Mononuclear cell (primary cell): ENCODE measurements around the gene DAZAP1. TPM values are rescaled to one million over a fixed set of nuclear protein-coding genes. Genes with fewer than 3 reads are reported as not detected.

Source experiments
- H3K27me3 ChIP-seq: 2 replicates; pipeline ENCODE4 v1.6.0; 2011; ENCODE audit warnings: low read length, control low read depth; ENCODE audit not compliant: insufficient read depth
- H3K4me1 ChIP-seq: 2 replicates; pipeline ENCODE4 v1.5.1; 2011; ENCODE audit warnings: mild to moderate bottlenecking, low read length, control low read depth; ENCODE audit not compliant: insufficient read depth
- H3K4me3 ChIP-seq: 2 replicates; pipeline ENCODE4 v1.5.1; 2011; ENCODE audit warnings: mild to moderate bottlenecking, low read length, moderate library complexity
- H3K9me3 ChIP-seq: 2 replicates; pipeline ENCODE4 v1.5.1; 2011; ENCODE audit warnings: low read depth, mild to moderate bottlenecking, control low read depth, low read length
- total RNA-seq: library from RNA; depleted of rRNA; stranded (reverse); fragments of >200 nt; gene quantifications from one replicate; pipeline ENCODE4 v1.2.3, GENCODE V29; 2012

DAZAP1 gene
- total RNA-seq, 1 donor = 63.0 TPM

DNA sequence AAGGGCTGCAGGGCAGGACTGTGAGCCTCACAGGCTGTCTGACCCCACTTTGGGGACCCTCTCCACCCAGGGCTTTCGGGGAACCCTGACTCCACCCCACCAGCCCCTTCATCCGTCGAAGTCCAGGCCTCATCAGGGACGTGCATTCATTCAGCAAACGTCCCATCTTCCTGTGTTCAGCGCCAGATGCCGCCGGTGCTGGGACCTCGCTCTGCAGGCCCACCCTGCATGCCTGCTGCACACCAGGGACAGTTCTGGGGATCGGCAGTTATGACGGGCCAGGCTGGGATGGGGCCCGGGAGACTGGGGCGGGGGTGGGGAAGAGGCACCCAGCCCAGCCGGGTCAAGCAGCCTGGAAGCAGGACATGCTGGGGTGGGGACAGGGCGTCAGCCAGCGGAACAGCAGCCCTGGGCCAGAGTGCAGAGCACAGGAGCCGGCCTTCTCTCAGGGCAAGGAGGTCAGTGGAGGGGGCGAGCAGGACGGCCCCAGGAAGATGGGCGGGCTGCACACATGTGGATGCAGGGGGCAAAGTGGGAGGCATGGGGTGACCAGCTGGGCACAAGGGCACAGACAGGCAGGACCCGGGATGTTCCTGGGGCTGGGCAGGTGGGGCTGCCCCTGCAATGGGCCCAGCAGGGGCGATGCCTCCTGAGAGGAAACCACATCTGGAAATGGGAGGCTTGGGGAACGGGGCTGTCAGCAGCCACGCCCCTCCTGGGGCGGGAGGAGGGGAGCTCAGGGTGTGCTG lies 11.2 kb upstream of the DAZAP1 start:
- Histone ChIP-seq H3K4me1 (peaks cover 7% of the 10 kb centered on the region), H3K9me3 (no peaks in the 10 kb centered on the region), H3K4me3 (no peak overlapping the region), H3K27me3 (no peaks in the 10 kb centered on the region)

DNA sequence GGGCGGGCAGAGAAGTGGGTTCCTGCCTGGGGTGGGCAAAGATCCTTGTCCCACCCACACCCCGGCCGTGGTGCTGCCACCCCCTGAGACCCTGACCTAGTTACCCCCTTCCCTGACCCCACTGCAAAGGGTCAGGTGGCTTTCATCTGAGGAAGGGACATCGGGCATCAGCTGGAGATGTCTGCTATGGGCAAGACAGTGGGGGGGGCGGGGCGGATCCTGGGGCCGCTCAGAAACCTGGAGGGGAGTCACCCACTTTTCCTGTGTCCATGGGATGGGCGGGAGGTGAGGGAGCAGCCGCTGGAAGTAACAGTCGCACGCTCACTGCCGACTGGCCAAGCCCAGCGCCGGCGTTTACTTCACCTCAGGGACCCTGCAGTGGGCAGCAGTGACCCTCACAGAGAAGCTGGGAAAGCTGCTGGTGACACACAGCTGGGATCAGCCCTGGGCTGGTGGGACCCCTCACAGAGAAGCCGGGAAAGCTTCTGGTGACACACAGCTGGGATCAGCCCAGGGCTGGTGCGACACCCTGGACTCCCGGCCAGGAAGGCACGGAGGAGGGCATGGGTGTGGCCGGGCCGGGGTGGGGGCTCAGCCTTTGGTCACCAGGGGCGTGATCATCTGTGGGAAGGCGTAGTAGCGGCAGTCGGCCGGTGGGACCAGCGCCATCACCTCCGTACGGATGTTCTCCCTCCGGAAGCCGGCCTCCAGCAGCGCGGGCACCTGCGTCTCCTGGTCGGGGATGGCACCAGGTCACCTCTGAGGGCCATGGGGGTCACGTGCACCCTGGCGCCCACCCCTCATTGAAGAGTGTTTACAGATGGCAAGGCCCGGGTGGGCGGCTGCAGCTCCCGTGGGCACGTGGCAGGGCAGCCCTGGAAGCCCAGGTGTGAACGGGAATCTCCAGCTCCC lies 10.4 kb upstream of the DAZAP1 start:
- peaks cover 2% of the 10 kb centered on the region for H3K27me3 ChIP-seq
- no peaks in the 10 kb centered on the region for H3K9me3 ChIP-seq
- no peak overlapping the region for H3K4me3 ChIP-seq
- peaks cover 13% of the 10 kb centered on the region for H3K4me1 ChIP-seq

- Histone ChIP-seq H3K9me3 (no peaks in the 10 kb centered on the region), H3K4me3 (no peak overlapping the region), H3K4me1 (peaks cover 21% of the 10 kb centered on the region), H3K27me3 (peaks cover 9% of the 10 kb centered on the region)
Measured at GRCh38 chr19:1397838-1398237, 9.5 kb upstream of the DAZAP1 start.

- peaks cover 22% of the 10 kb centered on the region for H3K4me1 ChIP-seq
- H3K27me3 ChIP-seq = peaks cover 9% of the 10 kb centered on the region
- no peaks in the 10 kb centered on the region for H3K9me3 ChIP-seq
- no peak overlapping the region for H3K4me3 ChIP-seq
Measured at GRCh38 chr19:1399079-1399478, 8.3 kb upstream of the DAZAP1 start.

DNA sequence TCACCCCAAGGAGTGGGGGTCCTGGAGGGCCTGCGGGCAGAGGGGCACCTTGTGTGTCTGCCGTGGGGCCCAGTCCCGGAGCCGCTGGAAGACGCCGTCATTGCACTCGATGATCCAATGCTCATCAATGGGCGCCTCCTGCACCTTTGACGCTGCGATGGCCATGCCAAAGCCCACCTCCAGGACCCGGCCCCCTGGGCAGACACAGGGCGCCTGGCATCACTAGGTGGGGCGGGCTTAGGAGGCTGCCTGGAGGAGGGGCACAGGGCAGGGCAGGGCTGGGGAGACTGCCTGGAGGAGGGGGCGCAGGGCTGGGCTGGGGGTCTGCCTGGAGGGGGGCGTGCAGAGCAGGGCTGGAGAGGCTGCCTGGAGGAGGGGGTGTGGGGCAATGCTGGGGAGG lies 7.6 kb upstream of the DAZAP1 start:
- no peak overlapping the region for H3K4me3 ChIP-seq
- peaks cover 9% of the 10 kb centered on the region for H3K27me3 ChIP-seq
- H3K9me3 ChIP-seq = no peaks in the 10 kb centered on the region
- peaks cover 22% of the 10 kb centered on the region for H3K4me1 ChIP-seq

GRCh38 chr19:1400281-1401137 lies 6.9 kb upstream of the DAZAP1 start:
- H3K9me3 ChIP-seq = no peaks in the 10 kb centered on the region
- peaks cover 9% of the 10 kb centered on the region for H3K27me3 ChIP-seq
- H3K4me3 ChIP-seq = peak overlapping the region; percentile 30
- H3K4me1 ChIP-seq = peaks cover 22% of the 10 kb centered on the region

DNA sequence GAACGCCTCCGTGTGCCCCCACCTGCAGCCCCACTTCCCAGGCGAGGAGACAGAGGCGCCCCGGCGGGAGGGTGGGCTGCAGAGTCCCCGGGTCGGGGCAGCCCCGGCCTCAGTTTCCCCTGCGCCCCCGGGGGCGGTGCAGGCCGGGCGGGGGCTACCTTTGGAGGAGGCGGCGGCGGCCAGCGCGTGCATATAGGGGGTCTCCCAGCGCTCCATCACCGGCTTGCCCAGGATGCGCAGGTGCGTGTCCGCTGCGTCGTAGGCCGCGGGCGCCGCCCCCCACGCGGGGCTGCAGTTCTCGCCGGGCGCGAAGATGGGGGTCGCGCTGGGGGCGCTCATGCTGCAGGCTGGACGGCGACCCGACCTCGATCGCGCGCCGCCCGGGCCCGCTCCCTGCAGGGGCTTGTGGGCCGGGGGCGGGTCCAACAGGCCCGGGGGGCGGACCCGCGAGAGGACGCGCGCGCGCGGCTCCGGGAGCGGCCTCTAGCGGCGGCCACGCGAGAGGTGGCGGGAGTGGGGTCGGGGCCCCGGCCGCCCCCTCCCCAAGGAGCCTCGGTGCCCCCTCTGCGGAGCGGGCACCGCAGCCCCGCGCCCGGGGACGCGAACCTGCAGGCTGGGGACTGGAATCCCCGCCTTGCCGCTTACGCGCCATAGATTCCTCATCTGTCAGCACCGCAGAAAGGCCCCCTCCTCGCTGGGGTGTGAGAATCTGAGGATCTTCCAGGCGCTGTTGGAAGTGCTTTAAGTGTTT lies 6.1 kb upstream of the DAZAP1 start, which contains the start of gene GAMT:
Gene GAMT, minus strand, starts transcription at position 405 of the 751 bp plus-strand sequence. Its CDS starts 66 bp downstream, at position 339.
- no peaks in the 10 kb centered on the region for H3K9me3 ChIP-seq
- H3K4me1 ChIP-seq = peaks cover 25% of the 10 kb centered on the region
- peak within 1 kb of the TSS; percentile 30 for H3K4me3 ChIP-seq
- H3K27me3 ChIP-seq = peaks cover 9% of the 10 kb centered on the region

GRCh38 chr19:1401889-1402217 lies 5.5 kb upstream of the DAZAP1 start:
- Histone ChIP-seq H3K9me3 (no peaks in the 10 kb centered on the region), H3K27me3 (peaks cover 9% of the 10 kb centered on the region), H3K4me1 (peaks cover 30% of the 10 kb centered on the region), H3K4me3 (no peak overlapping the region)

DNA sequence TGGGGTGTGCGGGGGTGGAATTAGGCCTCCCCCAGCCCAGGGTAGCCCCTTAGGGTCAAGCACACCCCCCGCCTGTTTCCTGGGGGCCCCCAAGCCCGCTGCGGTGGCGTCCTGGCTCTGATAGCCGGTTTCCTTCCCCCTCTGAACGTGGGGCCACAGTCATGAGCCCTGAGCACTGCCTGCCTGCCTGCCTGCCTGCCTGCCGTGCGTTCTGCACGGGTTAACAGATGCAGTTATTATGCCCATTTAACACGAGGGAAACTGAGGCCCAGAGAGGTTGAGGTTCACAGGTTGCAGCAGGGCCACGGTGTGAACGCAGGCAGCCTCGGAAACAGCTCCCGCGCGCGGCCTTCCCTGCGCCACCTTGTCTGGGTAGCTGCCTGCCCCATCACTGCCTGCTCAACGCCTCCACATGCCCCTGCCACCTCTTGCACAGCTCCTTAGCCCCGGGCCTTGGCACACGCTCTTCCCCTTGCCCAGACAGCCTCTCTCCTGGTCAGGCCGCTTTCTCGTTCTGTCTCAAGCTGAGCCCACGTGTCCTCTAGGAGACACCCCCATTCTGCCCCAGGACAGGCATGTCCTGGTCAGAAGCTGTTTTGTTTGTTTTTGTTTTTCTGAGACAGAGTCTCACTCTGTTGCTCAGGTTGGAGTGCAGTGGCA lies 4.8 kb upstream of the DAZAP1 start:
- Histone ChIP-seq H3K27me3 (peaks cover 9% of the 10 kb centered on the region), H3K4me3 (no peak overlapping the region)

DNA sequence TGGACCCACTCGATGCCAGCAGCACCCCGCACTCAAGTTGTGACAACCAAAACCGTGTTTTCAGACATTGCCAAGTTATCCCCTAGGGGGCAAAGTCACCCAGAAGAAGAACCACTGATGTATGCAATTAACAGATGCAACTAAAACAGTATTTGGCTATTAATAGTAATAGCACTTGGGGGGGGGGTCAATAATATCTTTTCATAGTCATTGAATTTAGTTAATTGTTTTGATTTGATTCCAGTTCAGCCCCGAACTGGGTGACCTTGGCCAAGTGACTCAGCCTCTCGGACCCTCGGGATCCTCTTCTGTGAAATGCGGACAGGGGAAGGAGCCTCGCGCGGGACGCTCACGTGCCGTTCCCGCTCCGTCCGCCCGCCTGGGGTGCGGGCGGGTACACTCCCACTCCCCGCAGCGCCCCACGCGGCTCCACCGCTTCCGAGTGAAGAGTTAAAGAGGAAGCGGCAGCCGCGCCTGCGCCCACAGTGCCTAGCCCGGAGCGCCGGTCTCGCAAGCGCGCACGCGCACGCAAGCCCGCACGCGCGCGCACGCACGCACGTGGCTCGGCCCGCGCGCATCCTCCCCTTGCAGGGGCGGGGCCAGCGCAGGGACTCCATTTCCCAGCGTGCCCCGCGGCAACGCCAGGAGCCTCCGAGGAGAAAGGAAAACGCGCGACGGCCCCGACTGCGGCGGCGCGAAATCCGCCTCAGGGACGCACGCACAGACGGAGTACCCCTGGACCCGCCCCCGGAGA lies 435 bp upstream of the DAZAP1 start:
- no peaks in the 10 kb centered on the region for H3K9me3 ChIP-seq
- H3K4me3 ChIP-seq = peak overlapping the region; percentile 35
- H3K27me3 ChIP-seq = peaks cover 7% of the 10 kb centered on the region
- H3K4me1 ChIP-seq = peaks cover 59% of the 10 kb centered on the region

More for the DNA sequence above, 4.8 kb upstream of the DAZAP1 start:
- no peaks in the 10 kb centered on the region for H3K9me3 ChIP-seq
- peaks cover 32% of the 10 kb centered on the region for H3K4me1 ChIP-seq

GRCh38 chr19:1408300-1409203 lies 1.2 kb downstream of the DAZAP1 start:
- Histone ChIP-seq H3K9me3 (no peaks in the 10 kb centered on the region), H3K4me3 (peak overlapping the region; percentile 84), H3K27me3 (no peaks in the 10 kb centered on the region), H3K4me1 (peaks cover 64% of the 10 kb centered on the region)

DNA sequence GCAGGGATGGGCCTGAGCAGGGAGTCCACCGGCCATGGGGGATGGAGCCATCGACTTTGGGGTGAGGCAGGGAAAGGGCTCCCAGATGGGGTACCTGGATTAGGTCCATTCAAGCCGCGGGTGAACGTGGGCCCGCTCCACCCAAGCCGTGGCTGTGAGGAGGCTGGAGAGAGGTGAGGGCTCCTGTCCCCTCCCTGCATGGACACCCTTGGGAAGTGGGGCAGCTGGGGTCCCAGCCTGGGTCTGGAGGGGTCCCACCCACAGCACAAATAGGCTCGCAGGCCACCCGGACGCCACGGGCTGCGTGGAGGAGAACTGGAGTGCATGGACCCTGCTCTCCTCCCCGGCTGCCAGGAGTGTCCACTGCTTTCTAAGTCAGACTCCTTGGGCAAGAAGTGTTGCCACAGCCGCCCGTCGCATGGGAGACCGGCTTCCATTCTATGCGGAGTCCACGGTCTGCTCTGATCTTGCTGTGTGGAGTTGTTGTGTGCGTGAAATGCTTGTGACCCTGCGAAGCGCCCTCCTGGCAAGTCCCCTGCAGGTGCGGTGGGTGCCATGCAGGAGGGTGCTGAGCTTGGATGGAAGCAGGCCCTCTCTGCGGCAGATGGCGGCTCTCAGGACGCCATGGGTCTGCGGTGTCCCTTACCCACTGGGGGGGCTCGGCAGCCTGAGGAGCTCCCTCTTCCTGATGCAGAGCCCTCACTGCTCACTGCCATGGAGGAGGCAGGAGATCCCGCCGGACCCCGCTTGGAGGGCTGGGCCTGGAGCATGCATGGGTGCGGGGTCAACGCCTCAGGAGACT lies 2.0 kb downstream of the DAZAP1 start:
- peaks cover 66% of the 10 kb centered on the region for H3K4me1 ChIP-seq

More for the DNA sequence above, 2.0 kb downstream of the DAZAP1 start:
- Histone ChIP-seq H3K9me3 (no peaks in the 10 kb centered on the region), H3K4me3 (peak overlapping the region; percentile 84), H3K27me3 (no peaks in the 10 kb centered on the region)
